ENCODE measurements around the gene SSH3. TPM values are rescaled to one million over a fixed set of nuclear protein-coding genes. Genes with fewer than 3 reads are reported as not detected.

The SSH3 gene
- total and polyA plus RNA-seq, 2 of the 4 experiments (the other 2 are of a cell fraction) = 7.3 to 26.7 TPM

- Histone ChIP-seq H2BK5ac (ENCODE audit: low read depth, low read length, poor library complexity, severe bottlenecking) (peak overlapping the region; percentile 87), H3K27me3 (ENCODE audit: control insufficient read depth, insufficient read depth, low read length) (no peaks in the 10 kb centered on the region), H3K9ac (ENCODE audit: low read depth, low read length) (peak overlapping the region; percentile 79), H4K20me1 (ENCODE audit: insufficient read depth, low read length) (peaks cover 5% of the 10 kb centered on the region), H2AK9ac (replicated peaks; ENCODE audit: low read depth, low read length, poor library complexity) (peak overlapping the region; percentile 100), H4K5ac (ENCODE audit: low read depth, low read length) (peak overlapping the region; percentile 65), H2BK120ac (ENCODE audit: low read depth, low read length) (peak overlapping the region; percentile 75), H3K4me1 (ENCODE audit: control insufficient read depth, insufficient read depth, low read length) (peaks cover 22% of the 10 kb centered on the region), H3K14ac (replicated peaks; ENCODE audit: low read depth, low read length) (peak overlapping the region; percentile 91), H2AFZ (replicated peaks; ENCODE audit: low read length, poor library complexity) (peak overlapping the region; percentile 90), H3K79me1 (ENCODE audit: low read depth in 1 of 2, low read length in 2 of 2) (peaks cover 25 to 79% of the 10 kb centered on the region in 2 experiments), H3K23ac (ENCODE audit: low read depth, low read length) (peak overlapping the region; percentile 89), H3K36me3 (ENCODE audit: control insufficient read depth, insufficient read depth, low read length) (peaks cover 34% of the 10 kb centered on the region), H2BK20ac (ENCODE audit: low read depth, low read length) (peak overlapping the region; percentile 66), H3K27ac (ENCODE audit: insufficient read depth, low read length) (peak overlapping the region; percentile 93), H3K18ac (ENCODE audit: low read depth, low read length) (peak overlapping the region; percentile 40), H3K9me3 (ENCODE audit: control insufficient read depth, insufficient read depth, low read length) (no peaks in the 10 kb centered on the region), H4K8ac (ENCODE audit: low read depth in 2 of 2, low read length in 2 of 2) (peak overlapping the region; percentile 78 to 93), H4K91ac (ENCODE audit: insufficient read depth, low read depth, low read length) (peak overlapping the region; percentile 86), H3K56ac (ENCODE audit: extremely low read depth, insufficient read depth, low read length) (peak overlapping the region; percentile 52), H2AK5ac (ENCODE audit: low read depth, low read length) (peak overlapping the region; percentile 97), H3K4me3 (ENCODE audit: insufficient read depth, low read depth, low read length) (peak overlapping the region; percentile 31), H3K4ac (ENCODE audit: low read depth, low read length) (peak overlapping the region; percentile 97), H3K4me2 (ENCODE audit: low read depth, low read length) (peak overlapping the region; percentile 81), H3K9me1 (ENCODE audit: insufficient read depth, low read length) (peaks cover 24% of the 10 kb centered on the region), H2BK15ac (ENCODE audit: low read depth, low read length) (peak overlapping the region; percentile 70; the same call in 2 of the 3 replicates)
- intact Hi-C loops (cut with micrococcal nuclease) = no loop called here
- DNase-seq = peak; percentile 64
- WGBS, 2 experiments (ENCODE audit: extremely low coverage in 2 of 2, insufficient read length in 1 of 2) = 29% methylated on average over 7 of the region's 24 CpGs; no CpG with 5 or more reads in 1 of the 2 experiments
- ChIA-PET POLR2A (ENCODE audit: unreplicated experiment) (interaction anchor here (0.6 kb wide), 1 partner anchor 286 kb away, joined by 5 read pairs; no protein-coding TSS in a partner anchor), CTCF (interaction anchor here (0.7 to 1.6 kb wide), 4 partner anchors 11 to 105 kb away, joined by 3 to 6 read pairs (median 3); partner anchors contain the start of gene GRK2)
- BruUV-seq (replicated peaks) = no TSS peak
- TF ChIP-seq RCOR1 (IDR thresholded peaks at IDR 0.05; ENCODE audit: insufficient replicate concordance, low read length) (no peak), ELK1 (IDR thresholded peaks at IDR 0.05; ENCODE audit: borderline replicate concordance, low read depth, low read length) (no peak), SMC3 (IDR thresholded peaks at IDR 0.05; ENCODE audit: low read depth, low read length) (no peak), MAFK (IDR thresholded peaks at IDR 0.05; ENCODE audit: low read depth, low read length) (no peak), CHD1 (IDR thresholded peaks at IDR 0.05; ENCODE audit: low read depth, low read length) (no peak), MAZ (IDR thresholded peaks at IDR 0.05; ENCODE audit: borderline replicate concordance, low read depth, low read length) (no peak)
- in situ Hi-C loops (cut with MboI; ENCODE audit: low sequenced_read_pairs) = no loop called here
- dilution Hi-C loops (cut with HindIII; ENCODE audit: low sequenced_read_pairs, unreplicated experiment) = no loop called here
- peak; percentile 96 for ATAC-seq (ENCODE audit: low read depth)
Measured at GRCh38 chr11:67277231-67277961, 25.9 kb upstream of the SSH3 start.
